ENCODE measurements around the gene KIF13A. TPM values are rescaled to one million over a fixed set of nuclear protein-coding genes. Genes with fewer than 3 reads are reported as not detected.
"Not testable (repeated sequence)": the region's sequence is repeated elsewhere in the genome, so short reads cannot be mapped to it uniquely, and the experiment has no call there.

Gene KIF13A
- total RNA-seq, 3 donors from 2014 or later (not counting 1 experiment from before 2014, with no cell fraction given) = 15.0 to 26.4 (median 19.5) TPM

DNA sequence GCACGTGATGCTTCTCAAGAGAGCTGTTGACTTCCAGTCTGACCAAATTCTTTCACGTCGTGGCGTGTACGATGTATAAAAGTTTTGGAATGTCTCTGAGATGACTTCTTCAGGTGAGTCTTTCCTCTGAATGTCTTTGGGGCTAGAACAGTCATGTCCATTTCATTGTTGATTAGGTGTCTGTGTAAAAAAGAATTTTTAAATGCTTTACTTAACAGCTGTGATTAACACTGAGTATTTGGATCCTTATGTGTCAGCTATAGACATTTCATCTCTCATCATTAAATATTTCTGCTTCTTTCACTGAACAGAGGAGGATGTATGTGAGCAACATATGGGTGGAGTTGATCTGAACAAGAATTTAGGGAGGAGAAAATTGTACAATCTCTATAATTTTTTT lies 29.3 kb upstream of the KIF13A start:
- 84% methylated on average over 5 of the region's 5 CpGs for WGBS (ENCODE audit: insufficient coverage)
- H3K27ac ChIP-seq (ENCODE audit: low read length) = no peak overlapping the region
- no peak for DNase-seq

DNA sequence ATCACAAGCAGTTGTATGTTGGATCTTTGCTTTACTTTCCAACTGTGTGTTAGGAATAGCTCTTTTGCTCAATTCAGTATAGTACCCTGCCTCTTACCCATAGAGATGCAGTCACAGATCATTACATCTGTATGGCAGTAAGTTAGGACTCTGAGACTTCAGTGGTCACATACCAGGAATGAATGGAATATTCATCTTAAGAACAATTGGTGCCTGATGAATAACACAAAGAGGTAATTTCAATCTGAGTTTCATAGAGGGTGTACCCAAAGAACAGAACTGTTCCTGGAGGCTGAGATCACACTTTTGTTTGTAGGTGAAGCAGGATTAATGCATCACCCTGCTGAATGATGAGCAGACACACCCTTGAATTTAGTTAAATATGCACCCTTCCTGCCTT lies 28.7 kb upstream of the KIF13A start:
- Histone ChIP-seq H3K27ac (ENCODE audit: low read length) (no peak overlapping the region), H3K4me3 (ENCODE audit: low read length) (no peak overlapping the region), H3K9me3 (ENCODE audit: control insufficient read depth, insufficient read depth, low read length) (no peaks in the 10 kb centered on the region), H3K4me1 (ENCODE audit: control insufficient read depth, insufficient read depth, low read length) (no peaks in the 10 kb centered on the region), H3K27me3 (ENCODE audit: control insufficient read depth, insufficient read depth, low read length) (no peaks in the 10 kb centered on the region), H3K36me3 (ENCODE audit: control insufficient read depth, insufficient read depth, low read length) (no peaks in the 10 kb centered on the region)
- no peak overlapping the region for H3K27ac Mint-ChIP-seq
- intact Hi-C loops (cut with micrococcal nuclease) = no loop called here
- no peaks in the 10 kb centered on the region for H3K9me3 Mint-ChIP-seq
- no peaks in the 10 kb centered on the region for H3K27me3 Mint-ChIP-seq (ENCODE audit: low read depth in 2 of 2)
- H3K4me1 Mint-ChIP-seq = no peaks in the 10 kb centered on the region
- no peak overlapping the region for H3K4me3 Mint-ChIP-seq
- no peaks in the 10 kb centered on the region for H3K36me3 Mint-ChIP-seq
- no peak for DNase-seq
- no peak for TF ChIP-seq CTCF (IDR thresholded peaks at IDR 0.05)
- no peak for ATAC-seq

More for the DNA sequence above, 29.3 kb upstream of the KIF13A start:
- no peaks in the 10 kb centered on the region for H3K4me1 ChIP-seq (ENCODE audit: control insufficient read depth, insufficient read depth, low read length)
- H3K27me3 ChIP-seq (ENCODE audit: control insufficient read depth, insufficient read depth, low read length) = no peaks in the 10 kb centered on the region
- intact Hi-C loops (cut with micrococcal nuclease) = no loop called here
- H3K4me3 Mint-ChIP-seq = no peak overlapping the region
- H3K4me3 ChIP-seq (ENCODE audit: low read length) = no peak overlapping the region
- no peak overlapping the region for H3K27ac Mint-ChIP-seq
- no peaks in the 10 kb centered on the region for H3K4me1 Mint-ChIP-seq
- no peaks in the 10 kb centered on the region for H3K9me3 ChIP-seq (ENCODE audit: control insufficient read depth, insufficient read depth, low read length)
- no peak for ATAC-seq
- TF ChIP-seq CTCF (IDR thresholded peaks at IDR 0.05) = no peak
- H3K36me3 Mint-ChIP-seq = no peaks in the 10 kb centered on the region
- H3K9me3 Mint-ChIP-seq = no peaks in the 10 kb centered on the region
- H3K36me3 ChIP-seq (ENCODE audit: control insufficient read depth, insufficient read depth, low read length) = no peaks in the 10 kb centered on the region
- no peaks in the 10 kb centered on the region for H3K27me3 Mint-ChIP-seq (ENCODE audit: low read depth in 2 of 2)

GRCh38 chr6:18011287-18011686 lies 23.9 kb upstream of the KIF13A start:
- H3K27ac Mint-ChIP-seq = no peak overlapping the region
- Histone ChIP-seq H3K27me3 (ENCODE audit: control insufficient read depth, insufficient read depth, low read length) (no peaks in the 10 kb centered on the region), H3K36me3 (ENCODE audit: control insufficient read depth, insufficient read depth, low read length) (no peaks in the 10 kb centered on the region), H3K4me1 (ENCODE audit: control insufficient read depth, insufficient read depth, low read length) (no peaks in the 10 kb centered on the region), H3K27ac (ENCODE audit: low read length) (no peak overlapping the region), H3K4me3 (ENCODE audit: low read length) (no peak overlapping the region), H3K9me3 (ENCODE audit: control insufficient read depth, insufficient read depth, low read length) (no peaks in the 10 kb centered on the region)
- DNase-seq = no peak
- intact Hi-C loops (cut with micrococcal nuclease) = no loop called here
- H3K27me3 Mint-ChIP-seq (ENCODE audit: low read depth in 2 of 2) = no peaks in the 10 kb centered on the region
- H3K9me3 Mint-ChIP-seq = no peaks in the 10 kb centered on the region
- no peak overlapping the region for H3K4me3 Mint-ChIP-seq
- H3K36me3 Mint-ChIP-seq = no peaks in the 10 kb centered on the region
- no peaks in the 10 kb centered on the region for H3K4me1 Mint-ChIP-seq
- TF ChIP-seq CTCF (IDR thresholded peaks at IDR 0.05) = no peak
- ATAC-seq = no peak
- 96% methylated on average over 30 of the region's 30 CpGs for WGBS (ENCODE audit: insufficient coverage)

DNA sequence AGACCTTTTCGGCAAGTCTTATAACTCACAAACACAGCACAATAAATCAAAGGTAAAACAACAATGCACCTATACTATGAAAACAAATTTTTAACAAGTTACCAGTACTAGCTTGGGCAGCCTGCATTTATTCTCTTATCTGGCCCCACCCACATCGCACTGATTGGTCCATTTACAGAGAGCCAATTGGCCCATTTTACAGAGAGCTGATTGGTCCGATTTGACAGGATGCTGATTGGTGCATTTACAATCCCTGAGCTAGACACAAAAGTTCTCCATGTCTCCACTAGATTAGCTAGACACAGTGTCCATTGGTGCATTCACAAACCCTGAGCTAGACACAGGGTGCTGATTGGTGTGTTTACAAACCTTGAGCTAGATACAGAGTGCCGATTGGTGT lies 23.1 kb upstream of the KIF13A start:
- H3K27ac Mint-ChIP-seq; H3K4me3 ChIP-seq (ENCODE audit: low read length); H3K27me3 ChIP-seq (ENCODE audit: control insufficient read depth, insufficient read depth, low read length); H3K27me3 Mint-ChIP-seq (ENCODE audit: low read depth in 2 of 2); H3K4me3 Mint-ChIP-seq; H3K9me3 ChIP-seq (ENCODE audit: control insufficient read depth, insufficient read depth, low read length); intact Hi-C loops (cut with micrococcal nuclease); DNase-seq; H3K9me3 Mint-ChIP-seq; H3K4me1 ChIP-seq (ENCODE audit: control insufficient read depth, insufficient read depth, low read length); H3K27ac ChIP-seq (ENCODE audit: low read length); H3K36me3 Mint-ChIP-seq; ATAC-seq; H3K36me3 ChIP-seq (ENCODE audit: control insufficient read depth, insufficient read depth, low read length); H3K4me1 Mint-ChIP-seq: not testable (repeated sequence)
- 99% methylated on average over 3 of the region's 4 CpGs for WGBS (ENCODE audit: insufficient coverage)

Measured in natural killer cell (primary cell).